Endothelial cell of umbilical vein (primary cell): ENCODE results near the gene MIEN1. TPM values are rescaled to one million over a fixed set of nuclear protein-coding genes. Genes with fewer than 3 reads are reported as not detected.

Source experiments
- BruUV-seq: library from RNA; stranded (reverse); fragments of 400-500 nt; replicated peaks from 2 replicates; lab custom pipeline; 2021; lab: Mats Ljungman, UMichigan
- CTCF ChIA-PET: fragments of 300-600, 350-600 bp; sonication (Branson Sonifier 250); formaldehyde crosslinking; loops from one replicate; lab custom pipeline; 2021; ENCODE audit warnings: antibody characterized with exemption, inconsistent platforms; lab: Charles Lee
- POLR2A ChIA-PET: fragments of 300-600, 350-600 bp; sonication (Branson Sonifier 250); formaldehyde crosslinking; loops from one replicate; lab custom pipeline; 2021; ENCODE audit warnings: antibody characterized with exemption, inconsistent platforms; lab: Charles Lee
- DNase-seq: peaks from one replicate; pipeline ENCODE4 v3.0.0-alpha.2; 2011; ENCODE audit warnings: low read depth, low spot score
- FAIRE-seq: peaks from 2 replicates; lab custom pipeline; 2011; peaks lifted over from hg19 to GRCh38; lab: Jason Lieb, UNC
- H2AFZ ChIP-seq: 2 replicates; pipeline ENCODE4 v1.6.0; 2012; ENCODE audit warnings: low read depth, low read length, control low read depth, inconsistent platforms
- H3K27ac ChIP-seq: 2 replicates; pipeline ENCODE4 v1.5.1; 2011; ENCODE audit warnings: low read depth, mild to moderate bottlenecking, control low read depth, low read length, moderate library complexity; ENCODE audit not compliant: insufficient read depth
- H3K27me3 ChIP-seq, 2 experiments: 2 replicates each; pipeline versions ENCODE4 v1.6.0 to v1.6.1; 2011; ENCODE audit warnings: low read length in 2 of 2, mixed read lengths in 1 of 2; ENCODE audit not compliant: control insufficient read depth in 2 of 2, insufficient read depth in 2 of 2
- H3K36me3 ChIP-seq, 2 experiments: 2 replicates in 1 of 2; 3 replicates in 1 of 2; pipeline ENCODE4 v1.5.1; 2011; ENCODE audit warnings: low read length in 2 of 2, mild to moderate bottlenecking in 1 of 2, moderate library complexity in 1 of 2; ENCODE audit not compliant: control insufficient read depth in 2 of 2, insufficient read depth in 2 of 2; ENCODE audit errors: extremely low read depth in 1 of 2
- H3K4me1 ChIP-seq: 3 replicates; pipeline ENCODE4 v1.5.1; 2011; ENCODE audit warnings: mild to moderate bottlenecking, low read length; ENCODE audit not compliant: control insufficient read depth, insufficient read depth; ENCODE audit errors: extremely low read depth
- H3K4me2 ChIP-seq: 2 replicates; pipeline ENCODE4 v1.6.1; 2011; ENCODE audit warnings: low read length, control low read depth, mixed read lengths; ENCODE audit not compliant: insufficient read depth
- H3K4me3 ChIP-seq, 3 experiments: fragments of 200-600 bp in 1 of 3; sonication (generic), shearing (Covaris generic) in 1 of 3; replicated peaks in 1 of 3; 2 replicates each; pipeline ENCODE4 v1.5.1; 2011 to 2016; ENCODE audit warnings: control low read depth in 3 of 3, low read length in 3 of 3, mild to moderate bottlenecking in 2 of 3, inconsistent platforms in 1 of 3, low read depth in 1 of 3, moderate library complexity in 1 of 3; ENCODE audit not compliant: insufficient read depth in 1 of 3
- H3K79me2 ChIP-seq: 2 replicates; pipeline ENCODE4 v1.6.0; 2012; ENCODE audit warnings: low read length, inconsistent platforms; ENCODE audit not compliant: control insufficient read depth, insufficient read depth
- H3K9ac ChIP-seq: replicated peaks from 2 replicates; pipeline ENCODE3; 2011; ENCODE audit warnings: low read length, control low read depth; ENCODE audit not compliant: insufficient read depth; ENCODE audit errors: extremely low read depth
- H3K9me1 ChIP-seq: replicated peaks from 3 replicates; pipeline ENCODE4 v1.6.0; 2011; ENCODE audit warnings: mild to moderate bottlenecking, low read length; ENCODE audit not compliant: control insufficient read depth, insufficient read depth; ENCODE audit errors: extremely low read depth
- H3K9me3 ChIP-seq: replicated peaks from 2 replicates; pipeline ENCODE4 v1.5.1; 2012; ENCODE audit warnings: low read length, inconsistent platforms; ENCODE audit not compliant: control insufficient read depth, insufficient read depth
- H4K20me1 ChIP-seq: replicated peaks from 2 replicates; pipeline ENCODE3; 2011; ENCODE audit warnings: mild to moderate bottlenecking, low read length; ENCODE audit not compliant: control insufficient read depth, insufficient read depth; ENCODE audit errors: extremely low read depth
- EZH2 ChIP-seq: IDR thresholded peaks from 2 replicates; pipeline ENCODE4 v1.6.1; 2012; ENCODE audit warnings: borderline replicate concordance, low read depth, mild to moderate bottlenecking, moderate library complexity, low read length, inconsistent platforms; ENCODE audit not compliant: severe bottlenecking
- FOS ChIP-seq: IDR thresholded peaks from 2 replicates; pipeline ENCODE4 v1.6.1; 2011; ENCODE audit warnings: mild to moderate bottlenecking, low read length, moderate library complexity, borderline replicate concordance; ENCODE audit not compliant: insufficient read depth
- GATA2 ChIP-seq: IDR thresholded peaks from 2 replicates; pipeline ENCODE4 v1.7.0; 2011; ENCODE audit warnings: low read depth, mild to moderate bottlenecking, moderate library complexity, mixed read lengths, low read length; ENCODE audit not compliant: insufficient read length, insufficient read depth
- MYC ChIP-seq: IDR thresholded peaks from one replicate; pipeline ENCODE4 v1.6.1; 2011; ENCODE audit warnings: mild to moderate bottlenecking, low read depth, low read length
- POLR2A ChIP-seq: IDR thresholded peaks from 2 replicates; pipeline ENCODE4 v1.6.1; 2012; ENCODE audit warnings: low read depth, mild to moderate bottlenecking, control low read depth, low read length
- POLR2AphosphoS5 ChIP-seq: IDR thresholded peaks from 2 replicates; pipeline ENCODE4 v1.6.1; 2012; ENCODE audit warnings: low read depth, mild to moderate bottlenecking, control low read depth, low read length, moderate library complexity; ENCODE audit not compliant: insufficient read depth
- dilution Hi-C: fragments of 300-500 bp; cut with MboI; formaldehyde crosslinking; loops from one replicate; pipeline ENCODE4 v1.15.0; 2019; ENCODE audit warnings: low sequenced_read_pairs; ENCODE audit not compliant: extremely low pct_ligation_motif_present
- intact Hi-C: fragments of 100-400 bp; cut with micrococcal nuclease; formaldehyde crosslinking; loops from one replicate; pipeline ENCODE4 v1.10.0; 2022
- polyA plus RNA-seq, 4 experiments: library from polyadenylated mRNA; depleted of rRNA in 3 of 4; stranded (reverse) in 3 of 4; unstranded in 1 of 4; fragments of >200 nt; gene quantifications; 2 replicates each; pipeline versions ENCODE4 v1.2.1 to v1.2.3, GENCODE V29; 2011 to 2012; ENCODE audit warnings: missing spikeins in 1 of 4
- total RNA-seq: library from RNA; stranded (reverse); gene quantifications from 2 replicates; pipeline ENCODE4 v1.2.3, GENCODE V29; 2021
- TF ChIP-seq, protein P1 (sequence below), 2 donors: IDR thresholded peaks; 1 replicate in 1 of 2; 2 replicates in 1 of 2; pipeline ENCODE4 v1.5.1; 2011; ENCODE audit warnings: low read length in 2 of 2, mild to moderate bottlenecking in 2 of 2, moderate library complexity in 2 of 2, control low read depth in 1 of 2, inconsistent platforms in 1 of 2, low read depth in 1 of 2; ENCODE audit not compliant: insufficient read depth in 1 of 2; ENCODE audit errors: extremely low read depth in 1 of 2

MIEN1 gene
- total and polyA plus RNA-seq, 2 donors (not counting 3 experiments of a cell fraction or from before 2014, with no cell fraction given), result 42.4 to 74.5 TPM

GRCh38 chr17:39697961-39698360 lies 32.4 kb downstream of the MIEN1 start:
- H3K9me1 ChIP-seq, result no peaks in the 10 kb centered on the region
- H3K4me2 ChIP-seq, result no peak overlapping the region
- TF ChIP-seq FOS (no peak), GATA2 (no peak), EZH2 (no peak), MYC (no peak), POLR2A (no peak)
- TF ChIP-seq, protein P1, sequence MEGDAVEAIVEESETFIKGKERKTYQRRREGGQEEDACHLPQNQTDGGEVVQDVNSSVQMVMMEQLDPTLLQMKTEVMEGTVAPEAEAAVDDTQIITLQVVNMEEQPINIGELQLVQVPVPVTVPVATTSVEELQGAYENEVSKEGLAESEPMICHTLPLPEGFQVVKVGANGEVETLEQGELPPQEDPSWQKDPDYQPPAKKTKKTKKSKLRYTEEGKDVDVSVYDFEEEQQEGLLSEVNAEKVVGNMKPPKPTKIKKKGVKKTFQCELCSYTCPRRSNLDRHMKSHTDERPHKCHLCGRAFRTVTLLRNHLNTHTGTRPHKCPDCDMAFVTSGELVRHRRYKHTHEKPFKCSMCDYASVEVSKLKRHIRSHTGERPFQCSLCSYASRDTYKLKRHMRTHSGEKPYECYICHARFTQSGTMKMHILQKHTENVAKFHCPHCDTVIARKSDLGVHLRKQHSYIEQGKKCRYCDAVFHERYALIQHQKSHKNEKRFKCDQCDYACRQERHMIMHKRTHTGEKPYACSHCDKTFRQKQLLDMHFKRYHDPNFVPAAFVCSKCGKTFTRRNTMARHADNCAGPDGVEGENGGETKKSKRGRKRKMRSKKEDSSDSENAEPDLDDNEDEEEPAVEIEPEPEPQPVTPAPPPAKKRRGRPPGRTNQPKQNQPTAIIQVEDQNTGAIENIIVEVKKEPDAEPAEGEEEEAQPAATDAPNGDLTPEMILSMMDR (IDR thresholded peaks at IDR 0.05; ENCODE audit: extremely low read depth in 1 of 2, insufficient read depth in 1 of 2, low read depth in 1 of 2, low read length in 2 of 2), result no peak
- no peak overlapping the region for H3K4me3 ChIP-seq
- ChIA-PET CTCF (no interaction called here), POLR2A (no interaction called here)
- DNase-seq, result no peak
- no peaks in the 10 kb centered on the region for H3K36me3 ChIP-seq
- intact Hi-C loops, result no loop called here
- H3K79me2 ChIP-seq, result no peaks in the 10 kb centered on the region
- H3K4me1 ChIP-seq, result no peaks in the 10 kb centered on the region
- H3K9me3 ChIP-seq, result no peaks in the 10 kb centered on the region
- no peaks in the 10 kb centered on the region for H4K20me1 ChIP-seq
- no peak for FAIRE-seq
- no peak overlapping the region for H3K9ac ChIP-seq
- no TSS peak for BruUV-seq
- no peak overlapping the region for H2AFZ ChIP-seq
- no peak overlapping the region for H3K27ac ChIP-seq
- H3K27me3 ChIP-seq, result peaks cover 0 to 2% of the 10 kb centered on the region in 2 experiments
- dilution Hi-C loops, result no loop called here

- no peak overlapping the region for H3K4me3 ChIP-seq
- no peak overlapping the region for H3K4me2 ChIP-seq
- BruUV-seq, result no TSS peak
- H3K9me3 ChIP-seq, result no peaks in the 10 kb centered on the region
- no peak overlapping the region for H2AFZ ChIP-seq
- no peaks in the 10 kb centered on the region for H4K20me1 ChIP-seq
- no peaks in the 10 kb centered on the region for H3K4me1 ChIP-seq
- intact Hi-C loops (no loop called here), dilution Hi-C loops (no loop called here)
- DNase-seq, result no peak
- no peaks in the 10 kb centered on the region for H3K36me3 ChIP-seq
- no peaks in the 10 kb centered on the region for H3K79me2 ChIP-seq
- no peak overlapping the region for H3K9ac ChIP-seq
- H3K27ac ChIP-seq, result no peak overlapping the region
- ChIA-PET CTCF (interaction anchor here (1.0 to 1.1 kb wide), 2 partner anchors 31 to 75 kb away, joined by 3 read pairs; partner anchors contain the start of gene TCAP), POLR2A (no interaction called here)
- FAIRE-seq, result no peak
- TF ChIP-seq POLR2AphosphoS5, result no peak
- peaks cover 0 to 2% of the 10 kb centered on the region in 2 experiments for H3K27me3 ChIP-seq
- no peaks in the 10 kb centered on the region for H3K9me1 ChIP-seq
Observed at GRCh38 chr17:39696731-39697130, 33.6 kb downstream of the MIEN1 start.
